HCT116 (cell line): ENCODE data around the gene ZBTB17. TPM values are rescaled to one million over a fixed set of nuclear protein-coding genes. Genes with fewer than 3 reads are reported as not detected.

Experiments
- ATAC-seq: fragments of 200-7000 bp; cut with Tn5 transposase; 2 replicates; pipeline ENCODE4 v1.9.1; 2020; ENCODE audit warnings: mild to moderate bottlenecking, moderate library complexity
- BruUV-seq: library from RNA; stranded (reverse); fragments of 400-500 nt; replicated peaks from 2 replicates; lab custom pipeline; 2021; lab: Mats Ljungman, UMichigan
- CTCF ChIA-PET: fragments of 300-600 bp; sonication (Branson Sonifier 250); formaldehyde crosslinking; loops from one replicate; lab custom pipeline; 2021; ENCODE audit warnings: antibody characterized with exemption; lab: Charles Lee
- POLR2A ChIA-PET: fragments of 300-600, 350-600 bp; sonication (Branson Sonifier 250); formaldehyde crosslinking; loops from one replicate; lab custom pipeline; 2021; ENCODE audit warnings: antibody characterized with exemption; lab: Charles Lee
- RAD21 ChIA-PET, 2 experiments: fragments of 300-600 bp; sonication (Branson Sonifier 250); formaldehyde crosslinking; loops; one replicate each; lab custom pipeline; 2023; ENCODE audit warnings: low total read pairs in 2 of 2; ENCODE audit not compliant: uncharacterized antibody in 2 of 2, unreplicated experiment in 2 of 2, low non-redundant PET in 1 of 2; lab: Charles Lee
- DNase-seq: peaks from one replicate; pipeline ENCODE4 v3.0.0-alpha.2; 2010; ENCODE audit warnings: low read depth, low spot score
- H2AFZ ChIP-seq: fragments of 200-600 bp; shearing (Covaris generic), sonication (generic); 2 replicates; pipeline ENCODE4 v1.6.1; 2017; ENCODE audit warnings: low read depth, mixed run types, mixed read lengths, antibody characterized with exemption, low read length; ENCODE audit not compliant: poor library complexity, severe bottlenecking
- H3K27ac ChIP-seq: 2 replicates; pipeline ENCODE4 v1.5.1; 2012; ENCODE audit warnings: low read depth, low read length
- H3K27me3 ChIP-seq: fragments of 200-600 bp; sonication (generic); 2 replicates; pipeline ENCODE4 v1.6.1; 2016; ENCODE audit warnings: mixed run types, low read length, mixed read lengths; ENCODE audit not compliant: insufficient read depth
- H3K36me3 ChIP-seq, 2 experiments: fragments of 200-500 bp in 1 of 2; fragments of 200-600 bp in 1 of 2; sonication (Bioruptor generic) in 1 of 2; sonication (generic) in 1 of 2; 2 replicates each; pipeline versions ENCODE4 v1.5.1 to v1.6.1; 2014 to 2016; ENCODE audit warnings: low read length in 2 of 2, inconsistent platforms in 1 of 2, mixed read lengths in 1 of 2, mixed run types in 1 of 2; ENCODE audit not compliant: insufficient read depth in 2 of 2, control insufficient read depth in 1 of 2
- H3K4me1 ChIP-seq, 2 experiments: fragments of 200-600 bp in 1 of 2; sonication (generic) in 1 of 2; 2 replicates each; pipeline versions ENCODE4 v1.5.1 to v1.6.1; 2012 to 2017; ENCODE audit warnings: low read length in 2 of 2, inconsistent platforms in 1 of 2, mild to moderate bottlenecking in 1 of 2, mixed read lengths in 1 of 2, mixed run types in 1 of 2, moderate library complexity in 1 of 2; ENCODE audit not compliant: insufficient read depth in 2 of 2, control insufficient read depth in 1 of 2
- H3K4me2 ChIP-seq: fragments of 200-600 bp; sonication (generic); 2 replicates; pipeline ENCODE4 v1.6.1; 2017; ENCODE audit warnings: mixed run types, low read length, mixed read lengths
- H3K4me3 ChIP-seq, 2 experiments: fragments of 200-600 bp in 1 of 2; sonication (generic) in 1 of 2; replicated peaks in 1 of 2; 2 replicates each; pipeline ENCODE4 v1.5.1; 2011 to 2016; ENCODE audit warnings: low read length in 2 of 2, control low read depth in 1 of 2, low read depth in 1 of 2, mild to moderate bottlenecking in 1 of 2, mixed read lengths in 1 of 2, mixed run types in 1 of 2
- H3K79me2 ChIP-seq: fragments of 200-600 bp; sonication (generic); 2 replicates; pipeline ENCODE4 v1.6.1; 2017; ENCODE audit warnings: mild to moderate bottlenecking, mixed run types, low read length, moderate library complexity, mixed read lengths; ENCODE audit not compliant: insufficient read depth
- H3K9ac ChIP-seq: fragments of 200-600 bp; sonication (generic); 2 replicates; pipeline ENCODE4 v1.6.1; 2016; ENCODE audit warnings: low read length, mixed read lengths
- H3K9me2 ChIP-seq: fragments of 200-600 bp; sonication (generic), shearing (Covaris generic); 2 replicates; pipeline ENCODE4 v1.6.1; 2017; ENCODE audit warnings: mixed run types, mild to moderate bottlenecking, moderate library complexity; ENCODE audit not compliant: insufficient read depth
- H3K9me3 ChIP-seq, 2 experiments: fragments of 200-500 bp in 1 of 2; fragments of 200-600 bp in 1 of 2; sonication (Bioruptor generic) in 1 of 2; sonication (generic) in 1 of 2; 2 replicates each; pipeline ENCODE4 v1.6.1; 2014 to 2017; ENCODE audit warnings: low read length in 2 of 2, mixed read lengths in 2 of 2, inconsistent platforms in 1 of 2, low read depth in 1 of 2, mild to moderate bottlenecking in 1 of 2, mixed run types in 1 of 2, moderate library complexity in 1 of 2; ENCODE audit not compliant: control insufficient read depth in 1 of 2, insufficient read depth in 1 of 2
- H4K20me1 ChIP-seq: fragments of 200-600 bp; sonication (generic), shearing (Covaris generic); 2 replicates; pipeline ENCODE4 v1.6.1; 2017; ENCODE audit warnings: mixed run types, mild to moderate bottlenecking, moderate library complexity; ENCODE audit not compliant: insufficient read depth
- EGR1 ChIP-seq: IDR thresholded peaks from 2 replicates; pipeline ENCODE4 v1.6.1; 2012; ENCODE audit warnings: low read depth
- ELF1 ChIP-seq: IDR thresholded peaks from 2 replicates; pipeline ENCODE4 v1.6.1; 2012; ENCODE audit warnings: low read depth, borderline replicate concordance
- EZH2 ChIP-seq: fragments of 200-600 bp; sonication (generic); IDR thresholded peaks from 2 replicates; pipeline ENCODE4 v1.6.1; 2017; ENCODE audit warnings: antibody characterized with exemption, mixed run types
- FOSL1 ChIP-seq: IDR thresholded peaks from 2 replicates; pipeline ENCODE4 v1.6.1; 2012; ENCODE audit warnings: low read depth
- JUND ChIP-seq: IDR thresholded peaks from 2 replicates; pipeline ENCODE4 v1.6.1; 2012
- POLR2A ChIP-seq: IDR thresholded peaks from 2 replicates; pipeline ENCODE4 v1.7.0; 2011; ENCODE audit warnings: borderline replicate concordance; ENCODE audit not compliant: insufficient read depth, insufficient read length; ENCODE audit errors: extremely low read depth
- POLR2AphosphoS5 ChIP-seq: IDR thresholded peaks from 2 replicates; pipeline ENCODE4 v1.6.1; 2011; ENCODE audit warnings: mild to moderate bottlenecking, low read depth, low read length, moderate library complexity
- SIN3A ChIP-seq: IDR thresholded peaks from 2 replicates; pipeline ENCODE4 v1.6.1; 2012; ENCODE audit warnings: low read depth
- SP1 ChIP-seq: IDR thresholded peaks from 2 replicates; pipeline ENCODE4 v1.6.1; 2012; ENCODE audit warnings: low read depth
- SRF ChIP-seq: IDR thresholded peaks from 2 replicates; pipeline ENCODE4 v1.6.1; 2012; ENCODE audit warnings: low read depth
- TCF7L2 ChIP-seq: IDR thresholded peaks from 2 replicates; pipeline ENCODE4 v1.7.0; 2011; ENCODE audit warnings: borderline replicate concordance, inconsistent platforms; ENCODE audit not compliant: insufficient read depth, insufficient read length; ENCODE audit errors: extremely low read depth
- YY1 ChIP-seq: IDR thresholded peaks from 2 replicates; pipeline ENCODE4 v1.6.1; 2011; ENCODE audit warnings: low read length, low read depth, moderate library complexity, mild to moderate bottlenecking; ENCODE audit not compliant: insufficient replicate concordance; ENCODE audit errors: extremely low read depth
- intact Hi-C: fragments of 100-400 bp; cut with micrococcal nuclease; formaldehyde crosslinking; loops from 2 replicates; pipeline ENCODE4 v1.10.0; 2022
- total RNA-seq: library from RNA; stranded (reverse); gene quantifications from one replicate; pipeline ENCODE4 v1.2.1, GENCODE V29; 2021; ENCODE audit not compliant: unreplicated experiment
- TF ChIP-seq, protein P1 (sequence below), 3 experiments: fragments of 200-600 bp in 1 of 3; sonication (generic) in 1 of 3; IDR thresholded peaks in 2 of 3; conservative IDR thresholded peaks in 1 of 3; 2 replicates each; pipeline ENCODE4 v1.5.1; 2012 to 2017; ENCODE audit warnings: low read depth in 2 of 3, low read length in 2 of 3, antibody characterized with exemption in 1 of 3, borderline replicate concordance in 1 of 3, control low read depth in 1 of 3, mild to moderate bottlenecking in 1 of 3, mixed read lengths in 1 of 3, mixed run types in 1 of 3, moderate library complexity in 1 of 3; ENCODE audit not compliant: insufficient read depth in 1 of 3
- TF ChIP-seq, protein P2 (sequence below): IDR thresholded peaks from 2 replicates; pipeline ENCODE4 v1.6.1; 2012

Gene ZBTB17
- total RNA-seq, 1 experiment from 2014 or later: 31.6 TPM

DNA sequence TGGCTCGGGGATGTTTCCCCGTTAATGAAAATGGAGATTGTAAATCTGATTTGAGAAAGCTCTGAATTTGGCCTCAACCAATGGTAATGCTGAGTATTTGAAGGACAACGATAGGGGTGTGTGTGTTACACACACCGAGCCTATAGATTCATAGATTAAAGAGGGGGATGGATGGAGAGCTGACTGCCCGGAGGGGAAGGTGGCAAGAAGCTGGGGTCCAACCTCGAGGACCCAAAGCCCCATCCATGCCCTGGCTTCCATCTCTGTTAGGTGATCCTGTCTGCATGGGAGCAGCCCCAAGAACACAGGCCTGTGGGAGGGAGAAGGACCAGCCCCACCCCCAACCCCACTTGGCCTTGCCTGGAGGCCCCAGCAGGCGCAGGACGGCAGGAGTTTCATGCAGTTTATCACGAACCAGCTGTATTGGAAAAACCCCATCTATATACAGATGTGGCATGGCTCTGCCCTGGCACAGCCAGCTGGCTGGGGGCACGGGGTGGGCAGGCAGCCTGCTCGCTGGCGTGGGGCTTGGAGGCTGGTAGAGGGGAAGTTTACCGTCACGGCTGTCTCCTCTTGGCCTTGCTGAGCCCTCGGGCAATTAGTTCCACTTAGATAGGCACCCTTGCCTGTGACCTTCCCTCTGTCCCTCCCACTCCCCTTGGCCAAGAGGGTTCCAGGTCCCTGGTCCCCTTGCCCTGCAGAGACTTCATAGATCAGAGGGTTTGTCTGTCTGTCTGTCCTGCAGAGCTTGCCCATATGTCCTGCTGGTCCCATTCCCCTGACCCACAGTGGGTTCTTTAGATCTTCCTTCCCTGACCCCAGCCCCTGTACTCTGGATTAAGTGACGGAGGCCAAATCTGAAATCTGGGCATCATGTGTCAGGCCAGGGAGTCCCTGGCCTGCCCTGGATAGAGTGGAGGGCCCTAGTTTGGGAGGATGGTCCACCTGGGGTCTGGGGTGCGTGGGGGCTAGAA, 38.9 kb upstream of the ZBTB17 start:
- Histone ChIP-seq H3K36me3 (no peaks in the 10 kb centered on the region), H3K27ac (no peak overlapping the region), H3K79me2 (no peaks in the 10 kb centered on the region), H3K4me2 (no peak overlapping the region), H3K27me3 (no peaks in the 10 kb centered on the region), H3K9ac (no peak overlapping the region), H3K4me3 (no peak overlapping the region), H3K9me3 (no peaks in the 10 kb centered on the region), H3K4me1 (peaks cover 10 to 28% of the 10 kb centered on the region in 2 experiments), H2AFZ (no peak overlapping the region), H4K20me1 (no peaks in the 10 kb centered on the region), H3K9me2 (no peaks in the 10 kb centered on the region)
- TF ChIP-seq EGR1: no peak
- TF ChIP-seq, protein P1, sequence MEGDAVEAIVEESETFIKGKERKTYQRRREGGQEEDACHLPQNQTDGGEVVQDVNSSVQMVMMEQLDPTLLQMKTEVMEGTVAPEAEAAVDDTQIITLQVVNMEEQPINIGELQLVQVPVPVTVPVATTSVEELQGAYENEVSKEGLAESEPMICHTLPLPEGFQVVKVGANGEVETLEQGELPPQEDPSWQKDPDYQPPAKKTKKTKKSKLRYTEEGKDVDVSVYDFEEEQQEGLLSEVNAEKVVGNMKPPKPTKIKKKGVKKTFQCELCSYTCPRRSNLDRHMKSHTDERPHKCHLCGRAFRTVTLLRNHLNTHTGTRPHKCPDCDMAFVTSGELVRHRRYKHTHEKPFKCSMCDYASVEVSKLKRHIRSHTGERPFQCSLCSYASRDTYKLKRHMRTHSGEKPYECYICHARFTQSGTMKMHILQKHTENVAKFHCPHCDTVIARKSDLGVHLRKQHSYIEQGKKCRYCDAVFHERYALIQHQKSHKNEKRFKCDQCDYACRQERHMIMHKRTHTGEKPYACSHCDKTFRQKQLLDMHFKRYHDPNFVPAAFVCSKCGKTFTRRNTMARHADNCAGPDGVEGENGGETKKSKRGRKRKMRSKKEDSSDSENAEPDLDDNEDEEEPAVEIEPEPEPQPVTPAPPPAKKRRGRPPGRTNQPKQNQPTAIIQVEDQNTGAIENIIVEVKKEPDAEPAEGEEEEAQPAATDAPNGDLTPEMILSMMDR (IDR thresholded peaks at IDR 0.05 in 2 of 3, conservative IDR thresholded peaks at IDR 0.05 in 1 of 3; ENCODE audit: borderline replicate concordance in 1 of 3, insufficient read depth in 1 of 3, low read depth in 2 of 3, low read length in 2 of 3): no peak
- no peak for TF ChIP-seq EZH2
- TF ChIP-seq FOSL1: no peak
- no peak for TF ChIP-seq TCF7L2
- no peak for TF ChIP-seq SIN3A
- TF ChIP-seq, protein P2, sequence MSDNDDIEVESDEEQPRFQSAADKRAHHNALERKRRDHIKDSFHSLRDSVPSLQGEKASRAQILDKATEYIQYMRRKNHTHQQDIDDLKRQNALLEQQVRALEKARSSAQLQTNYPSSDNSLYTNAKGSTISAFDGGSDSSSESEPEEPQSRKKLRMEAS: no peak
- TF ChIP-seq POLR2AphosphoS5: no peak
- no peak for TF ChIP-seq SP1
- TF ChIP-seq ELF1: no peak
- TF ChIP-seq SRF: no peak
- TF ChIP-seq POLR2A: no peak
- no peak for TF ChIP-seq YY1
- TF ChIP-seq JUND: no peak
- CTCF ChIA-PET: no interaction called here
- no TSS peak for BruUV-seq
- RAD21 ChIA-PET: no interaction called here
- DNase-seq (no peak), ATAC-seq (no peak)
- POLR2A ChIA-PET: no interaction called here
- intact Hi-C loops: no loop called here
